SIG-M5 (cell line): ENCODE results near the gene CSGALNACT2.

Experiments used
- DNase-seq: peaks from one replicate; lab custom pipeline; 2025; lab: John Stamatoyannopoulos, UW

Gene CSGALNACT2

GRCh38 chr10:43202224-43202656 lies 64.0 kb downstream of the CSGALNACT2 start:
- DNase-seq = no peak

- no peak for DNase-seq
Observed at GRCh38 chr10:43202657-43203447, 64.6 kb downstream of the CSGALNACT2 start.

- no peak for DNase-seq
Observed at GRCh38 chr10:43203448-43204041, 65.3 kb downstream of the CSGALNACT2 start.

GRCh38 chr10:43204042-43204942 lies 66.0 kb downstream of the CSGALNACT2 start:
- DNase-seq = no peak

- no peak for DNase-seq
Observed at GRCh38 chr10:43204943-43205671, 66.9 kb downstream of the CSGALNACT2 start.

- DNase-seq = no peak
Observed at GRCh38 chr10:43205681-43206390, 67.6 kb downstream of the CSGALNACT2 start.

GRCh38 chr10:43206391-43207235 lies 68.4 kb downstream of the CSGALNACT2 start:
- no peak for DNase-seq

- no peak for DNase-seq
Observed at GRCh38 chr10:43208147-43209073, 70.2 kb downstream of the CSGALNACT2 start.

- DNase-seq = no peak
Observed at GRCh38 chr10:43209074-43209455, 70.8 kb downstream of the CSGALNACT2 start.

- no peak for DNase-seq
Observed at GRCh38 chr10:43209651-43210141, 71.5 kb downstream of the CSGALNACT2 start.

GRCh38 chr10:43210556-43210955 lies 72.3 kb downstream of the CSGALNACT2 start:
- DNase-seq = no peak

GRCh38 chr10:43211030-43211429 lies 72.8 kb downstream of the CSGALNACT2 start:
- DNase-seq = no peak

GRCh38 chr10:43211431-43212042 lies 73.3 kb downstream of the CSGALNACT2 start:
- DNase-seq = no peak

GRCh38 chr10:43212043-43212721 lies 73.9 kb downstream of the CSGALNACT2 start:
- no peak for DNase-seq

GRCh38 chr10:43214071-43214955 lies 76.1 kb downstream of the CSGALNACT2 start:
- DNase-seq = no peak

- DNase-seq = no peak
Observed at GRCh38 chr10:43214956-43215561, 76.8 kb downstream of the CSGALNACT2 start.
